GM12873 (cell line): Measurements from ENCODE around the gene MAN1B1.

Source experiments
- CTCF ChIP-seq: IDR thresholded peaks from 2 replicates; pipeline ENCODE4 v1.5.1; 2012; ENCODE audit warnings: low read depth, mild to moderate bottlenecking, moderate library complexity, low read length, control low read depth; ENCODE audit not compliant: insufficient read depth; ENCODE audit errors: missing control alignments

Gene MAN1B1

GRCh38 chr9:137147793-137148160 is 61.0 kb downstream of the MAN1B1 start:
- no peak for TF ChIP-seq CTCF

- TF ChIP-seq CTCF, result no peak
Observed at GRCh38 chr9:137148242-137148641, 61.5 kb downstream of the MAN1B1 start.

- no peak for TF ChIP-seq CTCF
Observed at GRCh38 chr9:137148661-137149060, 61.9 kb downstream of the MAN1B1 start.

GRCh38 chr9:137149363-137149762 is 62.6 kb downstream of the MAN1B1 start:
- no peak for TF ChIP-seq CTCF

GRCh38 chr9:137149942-137150616 is 63.3 kb downstream of the MAN1B1 start:
- no peak for TF ChIP-seq CTCF

- no peak for TF ChIP-seq CTCF
Observed at GRCh38 chr9:137150617-137151457, 64.1 kb downstream of the MAN1B1 start.

- TF ChIP-seq CTCF, result no peak
Observed at GRCh38 chr9:137152844-137153405, 66.1 kb downstream of the MAN1B1 start.
